Tibial nerve (tissue), 4 donors: ENCODE results near the gene CEACAM4.

Experiments used
- CTCF ChIP-seq, 5 experiments: fragments of 200-600 bp in 3 of 5; fragments of 450-650 bp in 2 of 5; sonication (generic) in 3 of 5; IDR thresholded peaks; one replicate each; pipeline ENCODE4 v1.5.1; 2016 to 2019; ENCODE audit warnings: antibody characterized with exemption in 5 of 5, mild to moderate bottlenecking in 3 of 5, moderate library complexity in 2 of 5
- EP300 ChIP-seq, 2 donors: sonication (generic); formaldehyde crosslinking; IDR thresholded peaks; one replicate each; pipeline ENCODE4 v1.6.1; 2017; ENCODE audit warnings: antibody characterized with exemption in 2 of 2, mild to moderate bottlenecking in 1 of 2
- POLR2A ChIP-seq, 2 donors: fragments of 450-650 bp; IDR thresholded peaks; one replicate each; pipeline ENCODE4 v1.6.1; 2017; ENCODE audit warnings: antibody characterized with exemption in 2 of 2, mild to moderate bottlenecking in 2 of 2, moderate library complexity in 2 of 2

- TF ChIP-seq CTCF (IDR thresholded peaks at IDR 0.05) (no peak), POLR2A (IDR thresholded peaks at IDR 0.05) (no peak), EP300 (IDR thresholded peaks at IDR 0.05) (no peak)
These were observed 31.0 kb downstream of the CEACAM4 start for GRCh38 chr19:41595890-41596280.
